Measurements from ENCODE around the gene HNRNPR.
"Not testable (repeated sequence)": the region's sequence is repeated elsewhere in the genome, so short reads cannot be mapped to it uniquely, and the experiment has no call there.

The HNRNPR gene

DNA sequence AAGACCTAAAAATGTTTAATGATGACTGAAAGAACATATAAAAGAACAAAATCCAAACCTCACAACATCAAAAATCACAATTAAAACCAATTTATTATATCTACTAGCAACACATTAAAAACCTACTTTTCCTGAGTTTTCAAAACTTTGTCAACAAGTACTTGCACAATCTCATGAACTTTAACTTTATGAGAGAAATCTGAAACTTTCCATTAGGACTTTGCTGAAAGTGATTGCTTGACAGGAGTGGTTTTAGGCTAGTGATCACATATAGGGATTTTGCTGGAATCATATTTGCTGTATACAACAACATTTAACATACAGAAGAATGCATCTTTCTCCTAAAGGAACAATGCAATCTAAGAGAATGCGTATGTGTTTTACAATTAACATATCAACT lies 13.2 kb downstream of the HNRNPR start:
- no peak for DNase-seq (ENCODE audit: low read depth)

DNA sequence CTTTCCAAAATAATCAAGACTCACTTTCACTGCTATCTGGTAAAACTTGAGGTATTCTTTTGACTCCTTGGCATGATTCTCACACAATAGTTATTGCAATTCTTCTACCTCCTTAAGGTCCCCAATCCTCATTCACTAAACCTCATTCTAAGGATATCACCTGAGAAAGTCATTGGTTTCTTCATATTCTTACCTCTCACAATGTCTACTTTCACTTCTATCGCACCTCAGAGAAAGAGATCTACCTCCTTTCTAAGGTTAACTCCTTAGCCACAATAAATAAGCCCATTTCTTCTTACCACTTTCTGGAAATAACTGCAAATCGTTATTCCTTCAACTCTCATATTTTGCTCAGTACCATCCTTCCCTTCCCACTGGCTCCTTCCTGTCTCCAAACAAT lies 18.7 kb downstream of the HNRNPR start:
- no peak for DNase-seq (ENCODE audit: low read depth)

DNA sequence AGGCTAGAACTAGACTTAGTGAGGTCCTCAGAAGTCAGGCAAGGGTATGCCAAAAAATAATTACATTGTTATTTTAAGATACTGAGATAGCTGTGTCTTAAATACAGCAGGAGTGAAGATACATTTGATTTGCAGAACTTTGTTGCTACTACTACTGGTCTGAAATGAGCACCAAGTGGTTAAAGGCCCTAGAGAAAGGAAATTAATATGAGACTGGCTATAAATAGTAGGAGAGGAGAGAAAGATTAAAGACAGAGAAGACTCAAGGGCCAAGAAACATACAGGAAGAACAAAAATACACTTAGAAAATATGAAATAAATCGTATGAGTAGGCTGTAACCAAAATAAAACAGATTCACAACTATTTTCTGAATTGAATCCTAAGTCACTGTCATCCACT lies 21.3 kb downstream of the HNRNPR start:
- no peak for DNase-seq (ENCODE audit: low read depth)

DNA sequence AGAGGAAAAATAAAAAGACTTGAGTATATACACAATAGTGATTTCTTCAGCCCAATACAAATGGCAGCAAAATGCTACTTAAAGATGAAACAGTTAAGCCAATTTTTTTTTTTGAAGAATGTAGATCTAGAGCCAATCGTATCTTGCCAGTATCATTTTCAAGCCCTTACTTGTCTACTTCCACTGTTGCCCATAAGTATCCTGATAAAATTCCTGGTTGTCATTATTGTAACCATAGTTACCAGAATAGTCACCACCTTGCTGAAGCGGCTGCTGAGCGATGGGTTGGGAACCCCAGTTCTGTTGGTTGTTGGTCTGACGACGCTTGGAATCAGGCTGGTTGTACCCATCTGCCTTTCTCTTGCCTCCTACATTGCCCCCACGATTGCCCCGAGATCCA lies 33.8 kb downstream of the HNRNPR start:
- not testable (repeated sequence) for DNase-seq (ENCODE audit: low read depth)

DNA sequence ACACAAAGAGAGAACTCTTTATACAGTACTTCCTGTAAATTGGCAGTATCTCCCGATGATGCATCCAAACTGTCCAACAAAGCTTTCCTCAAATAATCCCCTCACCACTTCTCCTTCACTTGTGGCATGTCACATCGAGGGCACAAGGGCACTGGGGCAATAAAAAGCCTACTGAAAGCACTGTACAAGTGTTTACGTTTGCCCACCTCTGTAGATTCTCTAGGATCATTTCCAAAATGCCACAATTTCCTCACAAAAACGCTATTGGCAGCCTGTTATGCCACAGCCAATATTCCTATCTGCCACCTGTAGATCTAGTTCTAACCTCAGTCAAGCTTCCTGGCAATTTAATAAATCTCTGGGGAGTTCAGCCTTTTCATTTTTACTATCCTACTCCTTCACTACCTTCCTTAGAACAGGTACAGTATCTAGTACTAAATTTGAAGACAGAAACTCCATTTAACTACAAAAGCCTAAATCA lies 39.9 kb downstream of the HNRNPR start:
- DNase-seq (ENCODE audit: low read depth) = no peak

DNA sequence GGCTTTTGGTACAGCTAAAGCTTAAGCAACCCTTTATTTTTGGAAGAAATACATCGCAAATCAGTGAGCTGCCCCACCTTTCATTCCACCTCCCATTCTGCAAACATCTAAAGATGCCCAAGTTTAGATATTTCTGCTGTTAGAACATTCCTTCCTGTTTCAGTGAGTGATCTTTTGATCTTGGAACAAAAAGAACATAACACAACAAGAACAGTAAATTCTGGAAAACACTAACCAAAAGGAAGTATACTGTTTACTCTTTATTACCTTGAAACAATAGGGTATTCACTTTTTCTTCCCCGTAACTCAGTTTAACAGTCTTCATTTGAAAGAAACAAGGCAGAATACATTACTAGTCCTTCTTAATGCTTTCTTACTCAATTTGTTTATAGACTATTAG lies 40.6 kb downstream of the HNRNPR start:
- no peak for DNase-seq (ENCODE audit: low read depth)

DNA sequence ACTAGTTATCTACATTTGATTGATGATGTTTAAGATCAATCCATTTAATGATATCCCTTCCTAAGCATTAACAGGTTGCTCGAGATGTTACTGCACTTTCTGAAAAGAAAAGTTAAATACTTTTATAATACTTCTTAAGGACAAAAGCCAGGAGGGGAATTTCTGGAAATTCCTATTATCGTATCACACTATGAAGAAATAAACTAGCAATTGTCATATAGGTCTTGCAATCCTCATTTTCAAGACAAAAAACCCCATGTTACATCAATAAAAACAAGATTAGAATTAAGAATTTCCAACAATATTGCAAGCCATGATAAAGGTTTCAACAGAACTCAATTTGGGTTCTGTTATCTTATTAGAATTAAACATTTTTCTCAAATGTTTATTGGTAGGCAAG lies 47.2 kb downstream of the HNRNPR start:
- no peak for DNase-seq (ENCODE audit: low read depth)

DNA sequence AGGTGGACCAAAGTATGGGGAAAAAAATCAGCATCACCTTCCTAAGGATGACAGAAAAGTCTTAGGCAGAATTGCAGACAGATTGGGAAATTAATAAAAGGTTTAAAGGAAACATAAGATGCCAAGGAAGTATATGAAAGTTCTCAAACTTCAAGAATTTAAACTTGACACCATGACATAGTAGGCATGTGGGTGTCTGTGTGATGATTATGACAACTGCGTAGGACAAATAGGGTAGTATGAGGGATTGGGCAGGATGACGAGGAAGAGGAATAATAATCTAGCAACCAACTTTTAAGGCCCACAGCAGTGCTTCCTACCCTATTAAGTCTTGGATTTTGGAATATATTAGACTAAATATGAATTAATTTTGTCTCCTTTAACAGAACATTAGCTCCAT lies 52.4 kb downstream of the HNRNPR start:
- no peak for DNase-seq (ENCODE audit: low read depth)

DNA sequence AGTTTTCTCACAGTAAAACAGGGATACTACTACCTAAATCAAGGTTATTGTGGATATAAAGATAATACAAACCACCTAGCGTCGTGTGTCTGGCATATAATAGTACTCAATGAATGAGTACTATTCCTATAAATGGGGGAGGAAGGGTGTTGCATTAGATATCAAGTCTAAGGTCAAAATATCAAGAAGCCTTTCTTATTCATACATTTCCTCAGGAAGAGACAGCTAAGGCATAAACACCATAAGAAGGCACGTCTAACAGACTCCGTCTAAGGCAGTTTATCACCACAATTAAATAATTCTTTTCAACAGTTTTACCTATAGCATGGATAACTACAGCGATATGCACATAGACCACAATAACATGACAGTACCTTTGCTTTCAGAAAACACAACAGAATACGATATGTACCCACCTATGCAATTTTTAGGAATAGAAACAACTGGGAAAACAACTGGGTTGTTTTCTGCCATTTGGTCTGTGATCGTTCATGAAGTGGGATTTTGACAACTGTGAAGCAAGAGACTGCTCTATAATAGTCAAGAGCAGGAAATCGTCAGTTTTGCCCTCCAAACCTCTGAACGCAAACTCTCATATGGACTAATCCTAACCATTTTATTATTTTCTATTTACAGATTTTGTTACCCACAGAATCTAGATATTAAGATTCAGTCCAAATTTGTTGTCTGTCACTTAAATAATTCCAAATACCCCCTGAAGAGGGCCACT lies 53.1 kb downstream of the HNRNPR start:
- no peak for DNase-seq (ENCODE audit: low read depth)

DNA sequence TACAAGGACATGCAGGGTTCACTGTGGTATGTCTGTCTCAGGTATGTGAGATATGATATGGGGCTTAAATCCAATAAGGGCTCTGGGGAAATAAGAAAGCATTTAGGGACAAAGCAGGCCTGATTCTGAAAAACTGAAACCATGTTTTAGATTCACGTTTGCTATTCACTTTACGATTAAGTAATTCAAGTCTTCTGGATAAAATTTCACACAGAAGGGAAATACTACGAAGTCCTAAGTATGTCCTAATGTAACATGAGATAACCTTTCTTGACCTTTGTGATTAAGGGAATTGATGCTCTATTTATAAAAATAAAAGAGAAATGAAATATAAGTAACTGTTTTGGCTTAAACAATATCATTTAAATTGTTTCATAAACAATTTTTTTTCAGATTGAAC lies 55.4 kb downstream of the HNRNPR start:
- DNase-seq (ENCODE audit: low read depth) = no peak

DNA sequence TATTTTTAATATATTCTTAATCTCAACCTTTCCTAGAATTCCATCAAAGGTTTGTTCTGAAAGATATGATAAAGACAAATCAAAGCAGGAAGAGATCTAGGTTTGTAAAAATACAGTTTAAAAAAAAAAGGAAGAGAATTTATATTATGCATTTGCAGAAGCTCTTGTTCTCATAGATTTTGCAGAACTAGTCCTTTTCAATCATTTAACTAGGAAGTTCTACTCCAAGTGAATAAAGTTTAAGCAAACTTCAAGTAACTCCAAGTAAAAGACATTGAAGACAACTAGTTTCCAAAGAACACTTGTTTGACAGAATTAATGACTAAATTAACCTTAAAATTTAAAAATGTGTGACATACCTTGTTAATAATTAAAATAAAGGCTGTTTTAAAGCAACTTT lies 55.9 kb downstream of the HNRNPR start:
- no peak for DNase-seq (ENCODE audit: low read depth)

DNA sequence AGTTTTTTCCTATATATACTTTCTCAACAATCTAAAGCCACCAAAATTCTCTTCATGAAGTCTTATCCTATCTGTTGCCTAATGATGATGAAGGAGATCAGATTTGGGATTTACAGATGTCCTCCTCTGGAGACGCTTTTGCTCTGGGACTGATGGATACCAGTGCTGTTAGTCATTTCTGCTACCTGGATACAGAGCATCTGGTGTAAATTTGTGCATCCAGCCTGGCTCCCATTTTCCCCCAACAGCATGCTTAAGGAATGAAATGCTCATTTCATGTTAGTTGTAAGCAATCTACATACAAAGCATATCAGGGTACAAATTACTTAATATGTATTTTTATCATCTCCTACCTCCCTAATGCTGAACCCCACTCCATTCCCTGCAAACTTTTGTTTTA lies 57.7 kb downstream of the HNRNPR start:
- DNase-seq (ENCODE audit: low read depth) = no peak

DNA sequence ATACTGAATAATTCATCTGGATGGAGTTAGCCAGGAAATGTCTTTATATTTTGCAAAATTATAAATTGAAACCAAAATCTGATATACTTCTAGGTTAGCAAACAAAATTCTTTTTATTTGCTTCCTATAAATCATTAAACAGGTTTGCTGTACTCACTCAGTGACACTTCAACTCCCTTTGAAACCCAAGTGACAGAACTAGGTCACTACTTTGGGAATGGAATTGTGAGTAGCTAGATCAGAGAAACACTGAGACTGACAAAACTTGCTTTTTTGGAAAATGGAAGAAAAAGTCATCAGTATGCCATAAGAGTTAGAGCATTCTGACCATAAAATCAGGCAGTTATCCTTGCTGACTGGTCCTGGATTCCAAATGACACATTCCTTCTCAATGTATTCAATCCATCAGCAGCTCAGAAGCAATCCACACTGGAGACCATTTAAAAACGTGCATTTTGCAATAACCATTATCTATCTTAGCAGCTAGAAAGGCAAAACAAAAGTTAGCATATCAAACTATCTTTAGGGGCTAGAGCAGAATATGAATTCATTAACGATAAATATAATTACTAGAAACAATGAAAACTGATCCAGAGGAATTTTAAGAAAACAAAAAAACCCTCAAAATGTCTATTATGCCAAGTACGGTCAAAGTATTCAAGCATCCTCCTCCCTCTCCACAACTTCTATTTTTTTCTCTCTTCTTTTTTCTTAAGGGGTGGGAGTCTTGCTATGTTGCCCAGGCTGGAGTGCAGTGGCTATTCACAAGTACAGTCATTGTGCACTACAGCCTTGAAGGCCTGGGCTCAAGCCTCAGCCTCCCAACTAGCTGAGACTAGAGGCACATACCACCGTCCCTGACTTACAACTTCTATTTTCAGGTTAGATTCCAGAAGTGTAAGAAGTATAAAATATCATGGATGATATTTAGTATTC lies 60.1 kb downstream of the HNRNPR start:
- no peak for DNase-seq (ENCODE audit: low read depth)

DNA sequence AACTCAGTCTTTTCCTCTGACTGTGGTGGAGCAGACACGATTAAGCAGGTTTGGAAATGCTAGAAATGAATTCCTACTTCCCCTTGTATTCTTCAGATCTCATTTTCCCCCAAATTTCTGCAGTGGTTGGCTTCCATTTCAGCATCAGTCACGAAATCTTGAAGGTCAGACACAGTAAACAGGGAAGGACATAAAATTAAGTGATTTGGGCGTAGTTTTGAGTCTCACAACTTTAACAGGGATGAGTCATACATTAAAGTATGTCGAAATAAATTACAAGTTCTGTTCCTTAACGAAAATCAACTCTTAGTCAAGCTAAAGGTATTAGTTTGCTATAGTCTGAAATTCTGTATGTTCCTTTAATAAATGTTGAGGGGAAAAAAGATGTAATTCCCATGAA lies 61.1 kb downstream of the HNRNPR start:
- no peak for DNase-seq (ENCODE audit: low read depth)

DNA sequence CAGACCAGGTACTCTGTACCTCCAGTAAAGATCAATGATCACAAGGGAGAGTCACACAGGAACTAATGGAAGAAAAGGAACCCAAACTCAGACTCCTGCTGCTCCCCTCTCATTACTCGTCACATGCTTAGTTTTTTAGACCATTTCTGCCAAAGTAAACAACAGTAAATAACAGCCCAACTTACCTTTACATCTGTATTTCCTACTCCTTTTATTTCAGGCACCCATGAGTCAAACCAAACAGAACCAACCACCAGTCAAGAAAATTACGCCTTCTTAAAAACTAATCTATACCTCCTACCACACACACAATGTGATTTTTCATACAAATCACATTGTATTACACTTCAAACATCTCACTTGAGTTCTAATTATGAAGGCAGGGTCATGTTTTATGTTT lies 65.4 kb downstream of the HNRNPR start:
- no peak for DNase-seq (ENCODE audit: low read depth)

DNA sequence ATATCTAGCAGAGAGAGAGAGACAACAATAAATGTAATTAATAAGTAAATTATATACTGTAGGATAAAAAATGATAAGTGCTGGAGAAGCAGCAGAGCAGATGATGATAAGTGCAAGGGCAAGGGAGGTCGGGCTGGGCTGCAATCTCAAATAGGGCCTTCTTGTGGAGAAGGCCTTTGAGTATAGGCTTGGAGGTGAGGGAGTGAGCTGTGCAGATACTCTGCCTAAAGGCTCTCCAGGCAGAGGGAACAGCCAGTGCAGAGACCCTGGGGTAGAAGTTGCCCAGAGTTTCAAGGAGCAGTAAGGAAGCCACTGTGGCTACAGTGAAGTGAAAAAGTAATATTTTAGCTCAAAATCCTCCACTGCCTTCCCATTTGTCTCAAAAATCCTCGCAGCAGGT lies 67.6 kb downstream of the HNRNPR start:
- no peak for DNase-seq (ENCODE audit: low read depth)

DNA sequence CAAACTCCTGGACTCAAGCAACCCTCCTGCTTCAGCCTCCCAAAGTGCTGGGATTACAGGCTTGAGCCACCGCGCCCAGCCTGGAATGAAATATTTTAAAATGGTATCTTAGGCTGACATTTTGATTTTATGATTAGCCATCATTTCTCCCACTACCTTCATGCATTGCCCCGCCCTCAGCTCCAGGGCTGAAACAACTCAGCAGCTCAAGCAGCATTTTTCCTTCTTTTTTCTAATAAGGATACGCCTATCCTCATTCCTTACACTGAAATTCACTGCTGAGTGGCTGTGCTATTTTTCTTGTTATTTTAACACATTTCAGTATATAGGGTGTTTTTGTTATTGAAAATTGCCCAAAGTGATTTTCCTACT lies 70.0 kb downstream of the HNRNPR start:
- no peak for DNase-seq (ENCODE audit: low read depth)

DNA sequence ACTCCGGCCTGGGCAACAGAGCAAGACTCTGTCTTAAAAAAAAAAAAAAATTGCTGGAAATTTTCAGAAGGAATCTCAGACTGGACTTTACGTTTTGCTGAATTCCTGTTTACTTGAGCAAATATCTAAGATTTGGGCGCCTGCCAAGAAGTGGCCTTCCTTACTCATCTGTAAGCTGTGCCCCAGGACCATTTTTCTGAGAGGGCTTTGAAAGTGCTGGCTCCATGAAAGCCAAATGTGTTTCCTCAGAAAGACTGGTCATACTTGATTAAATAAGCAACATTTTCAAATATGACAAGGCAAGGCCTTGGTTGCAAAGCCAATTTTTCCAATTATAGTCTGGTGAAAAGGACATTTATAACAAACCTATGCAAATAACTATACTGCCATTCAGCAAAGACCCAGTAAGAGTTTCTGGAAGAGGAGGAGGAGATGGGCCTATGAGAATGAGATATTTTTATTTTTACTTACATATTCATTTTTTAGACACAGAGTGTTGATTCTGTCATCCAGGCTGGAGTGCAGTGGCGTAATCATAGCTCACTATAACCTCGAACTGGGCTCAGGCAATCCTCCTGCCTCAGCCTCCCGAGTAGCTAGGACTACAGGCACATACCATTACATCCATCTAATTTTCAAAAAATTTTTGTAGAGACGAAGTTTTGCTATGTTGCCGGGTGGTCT lies 70.5 kb downstream of the HNRNPR start:
- no peak for DNase-seq (ENCODE audit: low read depth)

DNA sequence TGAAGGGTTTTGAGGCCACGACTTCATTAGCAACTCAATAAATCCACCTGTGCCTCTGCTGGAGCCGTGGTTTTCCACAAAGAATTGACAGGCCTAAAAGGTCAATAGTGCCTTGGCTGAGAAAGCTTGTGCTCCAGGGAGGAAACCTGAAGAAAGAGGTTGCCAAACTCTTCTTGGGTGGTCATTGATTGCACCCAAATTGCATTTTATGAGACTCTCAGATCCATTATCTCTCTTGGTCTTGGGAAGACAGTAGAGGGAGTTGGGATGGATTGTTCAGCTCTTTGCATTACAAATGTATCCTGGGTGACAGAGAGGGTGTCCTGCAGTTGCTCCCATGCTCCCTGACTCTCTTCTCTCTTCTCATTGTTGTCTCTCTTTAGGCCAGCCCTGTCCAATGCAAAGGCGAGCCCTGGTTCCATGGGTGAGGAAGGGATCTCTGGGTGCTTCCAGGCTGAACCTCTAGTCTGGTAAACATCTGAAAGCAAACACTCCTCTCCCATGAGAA lies 80.7 kb downstream of the HNRNPR start:
- DNase-seq (ENCODE audit: low read depth) = no peak

DNA sequence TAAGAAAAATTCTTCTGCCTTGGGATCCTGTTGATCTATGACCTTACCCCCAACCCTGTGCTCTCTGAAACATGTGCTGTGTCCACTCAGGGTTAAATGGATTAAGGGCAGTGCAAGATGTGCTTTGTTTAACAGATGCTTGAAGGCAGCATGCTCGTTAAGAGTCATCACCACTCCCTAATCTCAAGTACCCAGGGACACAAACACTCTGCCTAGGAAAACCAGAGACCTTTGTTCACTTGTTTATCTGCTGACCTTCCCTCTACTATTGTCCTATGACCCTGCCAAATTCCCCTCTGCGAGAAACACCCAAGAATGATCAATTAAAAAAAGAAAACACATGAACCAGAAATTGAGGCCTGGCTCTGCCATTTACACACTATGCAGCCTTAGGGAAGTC lies 86.0 kb downstream of the HNRNPR start:
- DNase-seq (ENCODE audit: low read depth) = not testable (repeated sequence)

DNA sequence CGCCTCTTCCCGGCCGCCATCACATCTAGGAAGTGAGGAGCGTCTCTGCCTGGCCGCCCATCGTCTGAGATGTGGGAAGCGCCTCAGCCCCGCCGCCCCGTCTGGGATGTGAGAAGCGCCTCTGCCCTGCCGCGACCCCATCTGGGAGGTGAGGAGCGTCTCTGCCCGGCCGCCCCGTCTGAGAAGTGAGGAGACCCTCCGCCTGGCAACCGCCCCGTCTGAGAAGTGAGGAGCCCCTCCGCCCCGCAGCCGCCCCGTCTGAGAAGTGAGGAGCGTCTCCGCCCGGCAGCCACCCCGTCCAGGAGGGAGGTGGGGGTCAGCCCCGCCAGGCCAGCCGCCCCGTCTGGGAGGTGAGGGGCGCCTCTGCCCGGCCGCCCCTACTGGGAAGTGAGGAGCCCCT lies 86.7 kb downstream of the HNRNPR start:
- DNase-seq (ENCODE audit: low read depth) = not testable (repeated sequence)
